H1 (cell line): ENCODE results near the gene WDR31. TPM values are rescaled to one million over a fixed set of nuclear protein-coding genes. Genes with fewer than 3 reads are reported as not detected.

ENCODE experiments used
- BCL11A ChIP-seq, 2 experiments: IDR thresholded peaks; one replicate each; pipeline ENCODE4 v1.6.1; 2011; ENCODE audit warnings: low read depth in 2 of 2, low read length in 2 of 2, mild to moderate bottlenecking in 2 of 2
- CREB1 ChIP-seq: IDR thresholded peaks from 2 replicates; pipeline ENCODE4 v1.6.1; 2012; ENCODE audit warnings: inconsistent platforms
- CTBP2 ChIP-seq: IDR thresholded peaks from 2 replicates; pipeline ENCODE4 v1.7.0; 2011; ENCODE audit warnings: borderline replicate concordance, mild to moderate bottlenecking, moderate library complexity, mixed read lengths, low read length; ENCODE audit not compliant: insufficient read depth, insufficient read length
- SP4 ChIP-seq: IDR thresholded peaks from 2 replicates; pipeline ENCODE4 v1.6.1; 2012; ENCODE audit warnings: low read length, inconsistent platforms
- TEAD4 ChIP-seq: IDR thresholded peaks from 2 replicates; pipeline ENCODE4 v1.6.1; 2012; ENCODE audit warnings: low read depth, low read length, inconsistent platforms, mixed read lengths
- polyA plus RNA-seq, 7 experiments: library from polyadenylated mRNA; depleted of rRNA in 3 of 7; stranded (reverse) in 5 of 7; unstranded in 2 of 7; fragments of >200 nt in 5 of 7; fragments of 200-250 nt in 2 of 7; gene quantifications; 1 replicate in 5 of 7; 2 replicates in 1 of 7; 4 replicates in 1 of 7; pipeline versions ENCODE4 v1.2.1 to v1.2.3, GENCODE V29; 2011 to 2013; ENCODE audit warnings: missing spikeins in 2 of 7, mixed read lengths in 2 of 7
- total RNA-seq: library from RNA; stranded (reverse); fragmentation: NEBNext Ultra II Directional; extraction: Animal tissue kit (Norgen Biotek cat#: 25700); gene quantifications from 2 replicates; pipeline ENCODE4 v1.2.1, GENCODE V29; 2021

WDR31 gene
- total and polyA plus RNA-seq, 2 of the 8 experiments (the other 6 are each of a cell fraction or from before 2014, with no cell fraction given), result 0.27 to 0.28 TPM

GRCh38 chr9:113373256-113373655, 33.2 kb upstream of the WDR31 start (continued):
- TF ChIP-seq BCL11A (IDR thresholded peaks at IDR 0.05; ENCODE audit: low read depth in 2 of 2, low read length in 2 of 2) (no peak), SP4 (no peak), CREB1 (no peak), TEAD4 (no peak), CTBP2 (no peak)
